Stimulated activated CD8-positive, alpha-beta memory T cell treated with anti-CD3 and anti-CD28 coated beads, Interleukin-4, amount 100 ng/mL, for 1 hour (primary cell): ENCODE results near the gene ATXN7.
A peak's percentile ranks its signal among the peaks of the same experiment; 100 is the strongest.

Source experiments
- DNase-seq, 2 donors: peaks; one replicate each; pipeline ENCODE4 v3.0.0-alpha.2; 2020; ENCODE audit warnings: low read depth in 2 of 2, low spot score in 1 of 2

ATXN7 gene

GRCh38 chr3:64011685-64012084 is 148.0 kb downstream of the ATXN7 start:
- DNase-seq, result no peak

- no peak for DNase-seq
Measured at GRCh38 chr3:64016941-64017620, 153.4 kb downstream of the ATXN7 start.

DNA sequence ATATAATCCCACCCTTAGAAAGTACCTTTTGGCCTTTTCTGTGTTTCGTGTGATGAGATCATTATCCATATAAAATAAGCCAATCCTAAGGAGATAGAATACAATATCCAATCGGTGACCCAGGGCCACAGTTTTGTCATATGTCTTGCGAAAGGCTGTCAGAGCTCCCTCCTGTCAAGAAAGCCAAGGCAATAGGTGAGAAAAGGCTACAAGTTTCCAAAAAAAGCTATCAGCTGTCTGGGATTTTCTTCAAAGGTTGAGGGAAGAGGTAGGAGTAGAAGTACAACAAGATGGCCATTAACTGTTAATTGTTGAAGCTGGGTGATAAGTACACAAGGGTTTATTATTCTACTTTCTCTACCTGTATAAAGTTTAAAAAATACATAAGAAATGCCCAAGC is 155.6 kb downstream of the ATXN7 start:
- no peak for DNase-seq

DNA sequence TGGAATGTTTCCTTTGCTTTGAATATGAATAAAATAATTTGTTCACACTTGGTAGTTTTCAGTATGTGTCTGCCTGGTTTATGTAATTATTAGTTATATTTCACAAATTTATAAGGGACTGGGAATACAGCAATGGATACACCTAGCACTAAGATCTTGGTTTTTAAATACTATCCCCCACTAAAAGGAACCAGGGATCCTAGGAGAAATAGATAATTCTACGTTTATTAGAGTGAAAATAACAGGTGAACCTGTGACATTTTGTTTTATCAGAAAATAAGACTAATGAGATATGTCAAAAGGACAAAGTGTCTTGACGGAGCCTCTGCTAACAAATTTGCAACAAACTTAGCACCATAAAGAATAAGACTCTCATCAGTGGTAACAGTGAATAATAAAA is 156.2 kb downstream of the ATXN7 start:
- DNase-seq, result no peak

GRCh38 chr3:64021922-64022321 is 158.3 kb downstream of the ATXN7 start:
- no peak for DNase-seq

DNA sequence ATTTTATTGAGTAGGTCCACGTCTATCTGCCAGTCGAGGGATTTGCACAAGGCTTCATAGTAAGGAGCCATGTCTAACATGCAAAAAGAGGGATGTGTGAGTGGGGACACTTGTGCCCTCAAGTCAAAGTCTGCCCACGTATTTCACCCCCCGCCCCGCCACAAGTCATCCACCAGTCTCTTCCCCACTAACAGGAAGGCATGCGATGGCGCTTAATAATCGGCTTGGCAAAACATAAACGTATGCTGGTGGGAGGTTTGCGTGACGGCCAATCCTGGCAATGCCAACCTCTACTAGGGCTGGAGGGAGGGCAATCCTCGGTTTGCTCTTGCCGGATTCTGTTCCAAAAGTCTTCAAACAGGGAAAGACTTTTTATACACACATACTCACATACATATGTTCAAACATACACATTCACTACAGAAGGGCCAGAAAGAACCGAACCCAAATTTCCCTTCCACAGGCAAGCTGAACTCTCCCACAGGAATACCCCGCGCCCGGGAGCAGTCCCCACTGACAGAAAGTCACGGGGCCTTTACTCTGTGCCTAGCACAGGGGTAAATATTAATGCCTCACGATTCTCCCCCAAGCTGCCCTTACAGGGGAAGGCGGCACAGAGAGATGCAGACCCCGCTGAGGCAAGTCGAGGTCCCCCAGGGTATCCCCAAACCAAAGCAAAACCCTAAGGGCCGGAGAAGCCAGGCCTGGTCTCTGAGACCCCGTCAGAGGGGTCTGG is 159.0 kb downstream of the ATXN7 start:
- DNase-seq, result no peak

GRCh38 chr3:64023187-64023860 is 159.7 kb downstream of the ATXN7 start, which contains the start of gene PSMD6:
Gene PSMD6, minus strand, starts transcription at chr3:64023494. Its CDS starts 75 bp downstream, at chr3:64023419.
- DNase-seq, result peak; percentile 81 to 82

GRCh38 chr3:64023861-64024223 is 160.2 kb downstream of the ATXN7 start:
- no peak for DNase-seq

DNA sequence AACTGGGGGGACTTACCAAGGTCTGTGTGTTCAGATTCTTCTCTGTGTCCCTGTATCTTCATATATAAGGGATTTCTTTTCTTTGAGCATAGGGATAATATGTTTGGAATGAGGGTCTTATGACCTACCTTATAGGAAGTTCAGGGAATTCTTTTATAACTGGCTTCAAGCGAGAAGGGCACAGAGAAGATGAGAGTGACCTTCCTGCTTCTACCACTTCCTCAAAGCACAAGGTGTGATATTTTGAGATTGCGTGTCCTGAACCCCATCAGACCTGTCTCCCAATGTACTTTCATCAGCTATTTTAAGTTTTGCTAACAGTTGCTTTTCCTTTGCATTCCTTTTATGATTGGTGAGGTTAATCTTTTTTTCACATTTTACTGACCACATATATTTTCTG is 162.7 kb downstream of the ATXN7 start:
- no peak for DNase-seq

GRCh38 chr3:64027658-64028057 is 164.0 kb downstream of the ATXN7 start:
- no peak for DNase-seq

GRCh38 chr3:64028754-64029153 is 165.1 kb downstream of the ATXN7 start:
- DNase-seq, result no peak

DNA sequence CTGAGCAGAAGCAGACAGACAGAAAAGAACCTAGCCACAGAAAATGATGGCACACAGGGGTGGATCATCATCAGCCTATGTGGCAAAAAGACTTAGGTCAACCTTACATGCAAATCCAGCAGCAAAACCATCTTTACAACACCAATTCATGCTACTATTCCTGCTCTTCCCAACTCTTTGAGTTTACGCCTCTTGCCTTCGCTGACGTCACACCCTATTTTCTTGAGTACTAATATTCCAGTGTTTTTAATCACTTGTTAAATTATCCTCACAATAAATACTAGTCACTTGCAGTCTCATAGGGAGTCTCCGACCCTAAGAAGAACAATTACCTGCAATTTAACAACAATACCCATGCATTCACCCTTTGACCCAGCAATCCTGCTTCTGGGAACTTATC is 165.6 kb downstream of the ATXN7 start:
- no peak for DNase-seq

DNA sequence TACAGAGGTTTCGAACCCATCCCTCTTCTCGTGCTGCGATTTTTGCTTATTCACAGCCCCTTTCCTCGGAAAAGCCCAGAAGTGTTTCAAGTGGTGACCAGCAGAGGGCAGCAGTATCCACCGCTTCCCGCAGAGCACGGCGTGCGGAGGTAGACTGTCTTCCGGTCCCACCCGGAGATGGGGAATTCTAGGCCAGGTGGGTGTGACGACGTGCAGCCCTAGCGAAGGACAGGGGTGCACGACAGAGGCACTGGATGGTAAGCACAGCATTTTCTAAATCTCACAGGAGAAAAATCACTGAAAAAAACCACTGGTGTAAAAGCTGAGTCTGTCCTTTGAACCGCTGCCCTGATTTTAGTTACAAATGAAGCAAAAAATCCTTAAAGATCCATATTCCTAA is 167.1 kb downstream of the ATXN7 start:
- peak; percentile 54 to 62 for DNase-seq

- no peak for DNase-seq
Measured at GRCh38 chr3:64031540-64032508, 168.2 kb downstream of the ATXN7 start.

- no peak for DNase-seq
Measured at GRCh38 chr3:64033069-64033468, 169.4 kb downstream of the ATXN7 start.

GRCh38 chr3:64037084-64037483 is 173.4 kb downstream of the ATXN7 start:
- no peak for DNase-seq

DNA sequence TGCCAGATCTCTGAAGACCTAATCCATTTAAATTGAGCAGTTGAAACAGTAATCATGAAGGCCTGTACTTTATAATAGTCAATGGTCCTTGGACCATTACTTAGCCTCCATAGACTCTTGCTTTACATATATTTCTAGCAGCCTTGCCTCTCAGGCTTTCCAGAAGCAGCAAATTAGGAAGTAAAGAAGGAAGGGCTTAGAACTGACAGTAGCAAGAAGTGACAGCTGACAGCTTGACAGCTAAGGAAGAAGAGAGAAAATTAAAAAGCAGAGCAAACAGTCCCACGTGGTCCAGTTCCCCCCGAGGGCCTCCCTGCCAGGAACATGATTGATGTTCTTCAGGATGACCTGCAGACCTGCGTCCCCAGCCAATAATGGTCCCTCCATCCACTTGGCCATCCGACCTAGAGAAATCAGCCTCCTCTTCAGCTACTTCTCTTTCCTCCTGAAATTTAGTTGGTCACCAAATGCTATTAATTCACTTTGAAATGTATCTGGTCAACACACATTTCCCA is 174.6 kb downstream of the ATXN7 start:
- no peak for DNase-seq

DNA sequence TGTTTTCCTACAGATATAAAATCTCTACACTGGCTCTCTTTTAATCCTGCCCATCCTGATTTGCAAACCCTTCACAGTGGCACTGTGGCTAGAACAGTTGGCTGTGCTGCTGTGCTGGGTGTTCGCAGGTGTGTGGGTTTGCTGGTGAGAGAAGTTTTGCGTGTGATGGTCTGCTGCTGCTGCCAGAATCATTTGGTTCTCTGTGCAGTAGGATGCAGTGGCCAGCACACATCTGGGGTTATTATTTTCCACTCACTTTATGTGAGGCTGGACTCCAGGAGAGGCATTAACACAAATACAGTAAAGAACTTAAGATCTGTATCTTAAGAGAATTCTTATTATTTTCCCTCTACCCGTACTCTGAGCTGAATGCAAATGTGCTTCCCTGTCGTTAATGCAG is 175.7 kb downstream of the ATXN7 start:
- no peak for DNase-seq

DNA sequence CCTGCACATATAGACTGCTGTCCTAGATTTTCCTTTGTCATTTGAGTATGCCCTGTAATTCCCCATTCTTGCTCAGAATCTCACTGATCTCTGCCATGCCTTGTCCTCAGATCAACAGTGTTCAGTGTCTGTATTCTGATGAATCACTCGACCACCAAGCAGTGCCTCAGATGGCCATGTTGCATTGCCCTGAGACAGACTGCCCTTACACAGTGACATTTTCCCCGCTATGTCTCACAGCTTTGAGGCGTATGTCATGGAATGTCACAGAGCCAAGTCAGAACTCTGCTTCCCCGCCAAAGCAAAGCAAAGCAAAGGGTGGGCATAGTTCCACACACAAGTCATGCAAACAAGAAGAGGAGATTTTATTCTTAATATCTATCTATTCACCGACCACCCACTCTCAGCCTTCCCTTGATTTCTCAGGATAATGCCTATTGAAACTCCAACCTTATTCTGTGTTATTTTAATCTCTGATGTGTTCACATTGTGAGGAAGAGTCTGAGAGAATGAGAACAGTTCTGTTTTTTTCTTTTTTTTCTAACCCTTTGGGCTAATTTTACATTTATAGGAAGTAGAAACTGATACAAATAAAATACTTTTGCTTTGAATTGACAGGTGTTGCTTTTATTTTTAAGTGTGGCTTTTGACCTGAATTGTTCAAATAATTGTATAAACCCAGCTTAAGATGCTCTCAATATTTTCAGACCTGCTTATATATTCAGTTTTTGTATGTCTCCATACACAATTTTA is 176.5 kb downstream of the ATXN7 start:
- no peak for DNase-seq

- no peak for DNase-seq
Measured at GRCh38 chr3:64042952-64043351, 179.3 kb downstream of the ATXN7 start.
